NCI-H146 treated with DMSO at 0.1 percent for 48 hours (cell line): ENCODE measurements around the gene PARD6B.
"Not testable (repeated sequence)": the region's sequence is repeated elsewhere in the genome, so short reads cannot be mapped to it uniquely, and the experiment has no call there.

Experiments used
- DNase-seq: peaks from one replicate; lab custom pipeline; 2025; ENCODE audit not compliant: unreplicated experiment; lab: John Stamatoyannopoulos, UW

The PARD6B gene

GRCh38 chr20:50771419-50772080, 40.2 kb downstream of the PARD6B start:
- not testable (repeated sequence) for DNase-seq

- DNase-seq = no peak
These were observed 41.2 kb downstream of the PARD6B start for GRCh38 chr20:50772420-50773185.

DNA sequence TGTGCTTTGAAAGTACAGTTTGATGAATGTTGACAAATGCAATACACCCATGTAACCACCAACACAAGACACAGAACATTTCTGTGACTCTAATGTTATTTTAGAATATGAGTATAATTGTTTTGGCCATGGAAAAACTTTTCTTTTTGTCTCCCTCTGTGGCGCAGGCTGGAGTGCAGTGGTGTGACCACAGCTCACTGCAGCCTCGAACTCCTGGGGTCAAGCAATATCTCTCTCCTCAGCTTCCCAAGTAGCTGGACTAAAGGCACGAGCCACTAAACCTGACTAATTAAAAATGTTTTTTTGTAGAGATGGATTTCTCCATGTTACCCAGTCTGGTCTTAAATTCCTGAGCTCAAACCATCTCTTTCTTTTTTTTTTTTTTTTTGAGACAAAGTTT, 43.1 kb downstream of the PARD6B start:
- no peak for DNase-seq

- DNase-seq = peak; percentile 85
These were observed 44.9 kb downstream of the PARD6B start for GRCh38 chr20:50776122-50776817.

DNA sequence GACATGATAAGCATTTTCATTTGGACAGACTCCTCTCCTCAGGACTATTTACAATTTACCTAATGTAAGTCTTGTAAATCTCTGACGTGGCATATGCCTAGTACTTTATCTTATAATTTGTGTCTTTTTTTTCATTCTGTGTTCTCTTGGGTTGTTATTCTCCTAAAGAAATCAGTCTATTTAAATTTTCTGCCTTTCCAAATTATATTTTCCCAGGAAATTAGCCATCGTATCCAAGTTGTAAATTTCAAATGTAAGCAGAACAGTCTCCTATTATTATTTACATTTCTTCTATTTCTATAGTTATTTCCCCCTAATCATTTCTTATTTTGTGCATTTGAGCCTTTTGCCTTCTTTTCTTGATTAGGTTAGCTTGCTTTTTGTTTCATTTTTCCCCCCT, 46.0 kb downstream of the PARD6B start:
- DNase-seq = no peak

DNA sequence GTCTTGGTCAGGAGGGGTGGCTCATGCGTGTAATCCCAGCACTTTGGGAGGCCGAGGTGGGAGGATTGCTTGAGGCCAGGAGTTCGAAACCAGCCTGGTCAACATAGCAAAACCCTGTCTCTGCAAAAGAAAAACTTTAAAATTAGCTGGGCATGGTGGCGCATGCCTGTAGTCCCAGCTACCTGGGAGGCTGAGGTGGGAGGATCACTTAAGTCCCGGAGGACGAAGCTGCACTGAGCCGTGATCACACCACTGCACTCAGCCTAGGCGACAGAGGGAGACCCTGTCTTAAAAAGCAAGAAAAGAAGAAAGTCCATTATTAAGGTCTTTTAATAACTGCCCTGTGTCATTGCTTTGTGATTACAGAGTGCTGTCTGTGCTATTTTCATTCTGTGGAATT, 47.6 kb downstream of the PARD6B start:
- not testable (repeated sequence) for DNase-seq

DNA sequence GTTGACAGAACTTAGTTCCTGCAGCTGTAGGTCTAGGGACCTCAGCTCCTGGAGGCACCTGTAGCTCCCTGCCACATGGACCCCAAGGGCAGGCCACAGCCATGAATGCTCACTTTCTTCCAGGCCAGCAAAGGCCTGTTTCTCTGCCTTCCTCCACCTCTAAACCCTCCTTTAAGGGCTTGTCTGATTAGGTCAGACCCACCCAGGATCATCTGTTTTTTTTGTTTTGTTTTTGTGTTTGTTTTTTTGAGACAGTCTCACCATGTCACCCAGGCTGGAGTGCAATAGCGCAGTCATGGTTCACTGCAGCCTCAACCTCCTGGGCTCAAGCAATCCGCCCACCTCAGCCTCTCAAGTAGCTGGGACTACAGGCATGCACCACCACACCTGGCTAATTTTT, 52.0 kb downstream of the PARD6B start:
- DNase-seq = no peak

DNA sequence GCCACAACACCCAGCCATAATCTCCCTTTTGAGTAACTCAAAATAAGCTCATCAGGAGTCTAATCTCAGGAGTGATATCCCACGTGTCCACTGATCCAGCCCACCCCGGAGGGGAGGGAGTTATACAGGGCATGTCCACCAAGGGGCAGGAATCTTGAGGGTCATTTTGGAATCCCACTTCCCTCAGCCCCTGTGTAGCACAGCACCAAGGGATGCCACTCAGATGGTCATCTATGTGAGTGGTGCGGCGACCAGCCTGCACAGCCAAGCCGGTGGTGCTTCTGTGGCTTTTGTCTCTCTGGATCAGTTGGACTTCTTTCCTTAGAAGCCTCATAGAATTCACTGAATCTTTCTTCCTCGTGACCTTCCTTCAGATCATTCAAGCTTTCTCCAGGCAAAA, 52.5 kb downstream of the PARD6B start:
- no peak for DNase-seq

GRCh38 chr20:50784464-50784863, 53.1 kb downstream of the PARD6B start:
- DNase-seq = no peak

DNA sequence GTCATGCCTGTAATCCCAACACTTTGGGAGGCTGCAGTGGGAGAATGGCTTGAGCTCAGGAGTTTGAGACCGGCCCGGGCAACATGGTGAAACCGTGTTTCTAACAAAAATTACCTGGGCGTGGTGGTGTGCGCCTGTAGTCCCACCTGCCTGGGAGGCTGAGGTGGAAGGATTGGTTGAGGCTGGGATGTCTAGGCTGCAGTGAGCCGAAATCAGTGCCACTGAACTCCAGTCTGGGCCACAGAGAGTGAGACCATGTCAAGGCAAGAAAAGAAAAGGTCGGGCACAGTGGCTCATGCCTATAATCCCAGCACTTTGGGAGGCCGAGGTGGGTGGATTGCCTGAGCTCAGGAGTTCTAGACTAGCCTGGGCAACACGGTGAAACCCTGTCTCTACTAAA, 55.3 kb downstream of the PARD6B start:
- DNase-seq = no peak

- no peak for DNase-seq
These were observed 55.8 kb downstream of the PARD6B start for GRCh38 chr20:50787181-50787580.

GRCh38 chr20:50788045-50788991, 56.9 kb downstream of the PARD6B start:
- DNase-seq = no peak

DNA sequence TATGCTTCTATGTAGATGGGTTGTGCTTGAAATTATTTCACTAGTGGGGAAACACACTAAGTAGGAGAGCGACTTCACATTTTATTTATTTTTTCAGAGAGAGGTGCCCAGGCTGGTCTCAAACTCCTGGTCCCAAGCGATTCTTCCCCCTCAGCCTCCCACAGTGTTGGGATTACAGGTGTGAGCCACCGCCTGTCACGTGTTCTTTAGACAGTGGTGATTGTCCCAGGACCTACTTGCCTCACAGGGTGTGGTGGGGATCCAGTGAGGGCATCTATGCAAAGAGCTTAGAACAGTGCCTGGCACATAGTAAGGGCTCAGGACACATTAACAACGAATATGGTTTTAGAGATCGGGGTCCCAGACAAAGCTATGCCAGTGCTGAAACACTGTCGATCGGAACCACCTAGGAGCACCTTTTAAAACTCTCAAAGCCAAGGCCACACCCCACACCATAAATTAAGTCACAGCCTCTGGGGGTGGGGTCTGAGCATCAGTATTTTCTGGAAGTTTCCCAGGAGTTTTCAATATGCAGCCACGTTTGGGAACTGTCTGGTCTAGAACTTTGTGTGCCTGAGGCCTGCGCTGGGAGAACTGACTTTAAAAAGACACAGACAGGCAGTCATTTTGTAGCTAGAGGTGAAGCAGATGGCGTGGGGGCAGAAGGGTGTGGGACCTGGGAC, 58.7 kb downstream of the PARD6B start:
- DNase-seq = no peak

- DNase-seq = peak; percentile 69
These were observed 59.4 kb downstream of the PARD6B start for GRCh38 chr20:50790651-50791277.

GRCh38 chr20:50792708-50793574, 61.6 kb downstream of the PARD6B start:
- DNase-seq = no peak

DNA sequence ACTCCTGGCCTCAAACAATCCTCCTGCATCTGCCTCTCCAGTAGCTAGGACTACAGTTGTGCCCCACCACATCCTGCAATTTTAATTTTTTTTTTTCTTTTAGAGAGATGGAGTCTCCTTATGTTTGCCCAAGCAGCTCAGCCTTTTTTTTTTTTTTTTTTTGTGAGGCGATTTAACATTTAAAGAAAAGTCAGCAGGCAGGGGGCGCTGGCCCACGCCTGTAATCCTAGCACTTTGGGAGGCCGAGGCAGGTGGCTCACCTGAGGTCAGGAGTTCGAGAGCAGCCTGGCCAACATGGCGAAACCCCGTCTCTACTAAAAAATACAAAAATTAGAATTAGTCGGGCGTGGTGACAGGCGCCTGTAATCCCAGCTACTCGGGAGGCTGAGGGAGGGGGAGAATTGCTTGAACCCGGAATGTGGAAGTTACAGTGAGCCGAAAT, 62.2 kb downstream of the PARD6B start:
- not testable (repeated sequence) for DNase-seq

GRCh38 chr20:50794181-50794845, 62.9 kb downstream of the PARD6B start:
- DNase-seq = no peak
